ENCODE data around the gene RSPH1.

DNA sequence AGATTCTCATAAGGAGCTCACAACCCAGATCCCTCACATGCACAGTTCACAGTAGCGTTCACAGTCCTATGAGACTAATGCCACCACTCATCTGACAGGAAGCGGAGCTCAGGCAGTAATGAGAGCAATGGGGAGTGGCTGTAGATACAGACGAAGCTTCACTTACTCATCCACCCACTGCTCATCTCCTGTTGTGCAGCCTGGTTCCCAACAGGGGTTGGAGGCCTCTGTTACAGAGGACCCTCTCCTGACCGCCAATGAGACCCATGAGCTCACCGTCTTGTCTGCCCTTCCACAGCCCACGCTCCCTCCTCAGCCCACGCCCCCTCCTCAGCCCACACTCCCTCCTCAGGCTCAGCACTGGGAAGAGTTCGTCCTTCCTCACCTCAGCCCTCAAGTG, 39.6 kb downstream of the RSPH1 start:
- TF ChIP-seq, protein P1, sequence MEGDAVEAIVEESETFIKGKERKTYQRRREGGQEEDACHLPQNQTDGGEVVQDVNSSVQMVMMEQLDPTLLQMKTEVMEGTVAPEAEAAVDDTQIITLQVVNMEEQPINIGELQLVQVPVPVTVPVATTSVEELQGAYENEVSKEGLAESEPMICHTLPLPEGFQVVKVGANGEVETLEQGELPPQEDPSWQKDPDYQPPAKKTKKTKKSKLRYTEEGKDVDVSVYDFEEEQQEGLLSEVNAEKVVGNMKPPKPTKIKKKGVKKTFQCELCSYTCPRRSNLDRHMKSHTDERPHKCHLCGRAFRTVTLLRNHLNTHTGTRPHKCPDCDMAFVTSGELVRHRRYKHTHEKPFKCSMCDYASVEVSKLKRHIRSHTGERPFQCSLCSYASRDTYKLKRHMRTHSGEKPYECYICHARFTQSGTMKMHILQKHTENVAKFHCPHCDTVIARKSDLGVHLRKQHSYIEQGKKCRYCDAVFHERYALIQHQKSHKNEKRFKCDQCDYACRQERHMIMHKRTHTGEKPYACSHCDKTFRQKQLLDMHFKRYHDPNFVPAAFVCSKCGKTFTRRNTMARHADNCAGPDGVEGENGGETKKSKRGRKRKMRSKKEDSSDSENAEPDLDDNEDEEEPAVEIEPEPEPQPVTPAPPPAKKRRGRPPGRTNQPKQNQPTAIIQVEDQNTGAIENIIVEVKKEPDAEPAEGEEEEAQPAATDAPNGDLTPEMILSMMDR (IDR thresholded peaks at IDR 0.05; ENCODE audit: borderline replicate concordance, extremely low read depth, low read length, poor library complexity, severe bottlenecking), result no peak
- TF ChIP-seq EZH2 (IDR thresholded peaks at IDR 0.05; ENCODE audit: borderline replicate concordance, low read depth, low read length, severe bottlenecking), result no peak
